ENCODE data around the gene ROPN1L.

The ROPN1L gene

GRCh38 chr5:10499066-10499465 is 57.4 kb downstream of the ROPN1L start:
- no peak overlapping the region for H3K4me3 ChIP-seq (ENCODE audit: low read depth, low read length)
- DNase-seq (ENCODE audit: low read depth): no peak
- TF ChIP-seq CTCF (IDR thresholded peaks at IDR 0.05; ENCODE audit: insufficient read depth, low read depth, low read length, missing control alignments): no peak

- no peak overlapping the region for H3K4me3 ChIP-seq (ENCODE audit: low read depth, low read length)
- TF ChIP-seq CTCF (IDR thresholded peaks at IDR 0.05; ENCODE audit: insufficient read depth, low read depth, low read length, missing control alignments): no peak
- no peak for DNase-seq (ENCODE audit: low read depth)
Measured at GRCh38 chr5:10499776-10500175, 58.1 kb downstream of the ROPN1L start.

GRCh38 chr5:10500669-10501068 is 59.0 kb downstream of the ROPN1L start:
- no peak for TF ChIP-seq CTCF (IDR thresholded peaks at IDR 0.05; ENCODE audit: insufficient read depth, low read depth, low read length, missing control alignments)

GRCh38 chr5:10501554-10502075 is 59.9 kb downstream of the ROPN1L start:
- TF ChIP-seq CTCF (IDR thresholded peaks at IDR 0.05; ENCODE audit: insufficient read depth, low read depth, low read length, missing control alignments): no peak
- no peak overlapping the region for H3K4me3 ChIP-seq (ENCODE audit: low read depth, low read length)
- DNase-seq (ENCODE audit: low read depth): no peak

More at GRCh38 chr5:10500669-10501068, 59.0 kb downstream of the ROPN1L start:
- no peak for DNase-seq (ENCODE audit: low read depth)
- no peak overlapping the region for H3K4me3 ChIP-seq (ENCODE audit: low read depth, low read length)

- TF ChIP-seq CTCF (IDR thresholded peaks at IDR 0.05; ENCODE audit: insufficient read depth, low read depth, low read length, missing control alignments): no peak
- DNase-seq (ENCODE audit: low read depth): no peak
- H3K4me3 ChIP-seq (ENCODE audit: low read depth, low read length): no peak overlapping the region
Measured at GRCh38 chr5:10502130-10502529, 60.5 kb downstream of the ROPN1L start.

- H3K4me3 ChIP-seq (ENCODE audit: low read depth, low read length): no peak overlapping the region
- no peak for TF ChIP-seq CTCF (IDR thresholded peaks at IDR 0.05; ENCODE audit: insufficient read depth, low read depth, low read length, missing control alignments)
- DNase-seq (ENCODE audit: low read depth): no peak
Measured at GRCh38 chr5:10502578-10502977, 60.9 kb downstream of the ROPN1L start.

- H3K4me3 ChIP-seq (ENCODE audit: low read depth, low read length): no peak overlapping the region
- no peak for DNase-seq (ENCODE audit: low read depth)
- TF ChIP-seq CTCF (IDR thresholded peaks at IDR 0.05; ENCODE audit: insufficient read depth, low read depth, low read length, missing control alignments): no peak
Measured at GRCh38 chr5:10503321-10503720, 61.6 kb downstream of the ROPN1L start.
